Colonic mucosa (tissue), 4 donors: ENCODE data around the gene THADA. TPM values are rescaled to one million over a fixed set of nuclear protein-coding genes. Genes with fewer than 3 reads are reported as not detected.

Experiments
- DNase-seq: peaks from one replicate; pipeline ENCODE4 v3.0.0-alpha.2; 2020
- H3K27ac ChIP-seq: fragments of 200-600 bp; one replicate; pipeline ENCODE4 v1.8.0; 2021
- H3K27me3 ChIP-seq: fragments of 200-600 bp; one replicate; pipeline ENCODE4 v1.8.0; 2021
- H3K36me3 ChIP-seq: fragments of 200-600 bp; one replicate; pipeline ENCODE4 v1.8.0; 2021
- H3K4me1 ChIP-seq: fragments of 200-600 bp; one replicate; pipeline ENCODE4 v1.8.0; 2021; ENCODE audit warnings: mild to moderate bottlenecking
- H3K4me3 ChIP-seq: fragments of 200-600 bp; one replicate; pipeline ENCODE4 v1.8.0; 2021
- H3K9ac ChIP-seq, 2 donors: one replicate each; pipeline ENCODE4 v1.7.0; 2013; ENCODE audit warnings: control low read depth in 2 of 2, low read depth in 2 of 2, low read length in 2 of 2
- H3K9me3 ChIP-seq: fragments of 200-600 bp; one replicate; pipeline ENCODE4 v1.8.0; 2021
- CTCF ChIP-seq: fragments of 200-600 bp; IDR thresholded peaks from one replicate; pipeline ENCODE4 v1.8.0; 2022; ENCODE audit warnings: antibody characterized with exemption, mild to moderate bottlenecking
- intact Hi-C: fragments of 100-400 bp; cut with DNase I; formaldehyde crosslinking; loops from one replicate; pipeline ENCODE4 v1.14.1; 2022
- total RNA-seq, 2 donors: library from RNA; stranded (reverse); fragmentation: NEBNext Ultra II Directional in 1 of 2; extraction: Animal tissue kit (Norgen Biotek cat#: 25700) in 1 of 2; gene quantifications; one replicate each; pipeline ENCODE4 v1.2.1, GENCODE V29; 2021
- donor health status: healthy.
- donor health status: DM: no; HTN: no; CAD: no.
- donor health status: DM: no; HTN: no; CAD: no.

Gene THADA
- total RNA-seq, 2 donors from 2014 or later = 14.6 to 31.4 TPM

GRCh38 chr2:43317194-43317593, 278.6 kb downstream of the THADA start:
- Histone ChIP-seq H3K27me3 (no peaks in the 10 kb centered on the region), H3K27ac (no peak overlapping the region), H3K36me3 (no peaks in the 10 kb centered on the region), H3K9ac (no peak overlapping the region), H3K4me3 (no peak overlapping the region), H3K9me3 (no peaks in the 10 kb centered on the region), H3K4me1 (peaks cover 4% of the 10 kb centered on the region)
- DNase-seq = no peak
- intact Hi-C loops = no loop called here
- no peak for TF ChIP-seq CTCF

GRCh38 chr2:43315482-43315881, 280.4 kb downstream of the THADA start:
- TF ChIP-seq CTCF = no peak
- Histone ChIP-seq H3K9me3 (no peaks in the 10 kb centered on the region), H3K27me3 (no peaks in the 10 kb centered on the region), H3K4me1 (peaks cover 4% of the 10 kb centered on the region), H3K27ac (no peak overlapping the region), H3K9ac (no peak overlapping the region), H3K4me3 (no peak overlapping the region), H3K36me3 (no peaks in the 10 kb centered on the region)
- DNase-seq = no peak
- intact Hi-C loops = no loop called here

- TF ChIP-seq CTCF = no peak
- H3K27me3 ChIP-seq = no peaks in the 10 kb centered on the region
- H3K4me3 ChIP-seq = no peak overlapping the region
- no peak overlapping the region for H3K27ac ChIP-seq
- peaks cover 4% of the 10 kb centered on the region for H3K4me1 ChIP-seq
- intact Hi-C loops = no loop called here
- no peaks in the 10 kb centered on the region for H3K36me3 ChIP-seq
- H3K9me3 ChIP-seq = no peaks in the 10 kb centered on the region
- H3K9ac ChIP-seq = no peak overlapping the region
- no peak for DNase-seq
Measured at GRCh38 chr2:43314299-43314927, 281.4 kb downstream of the THADA start.

GRCh38 chr2:43313642-43314017, 282.2 kb downstream of the THADA start:
- H3K9ac ChIP-seq = no peak overlapping the region
- H3K9me3 ChIP-seq = no peaks in the 10 kb centered on the region
- TF ChIP-seq CTCF = no peak
- H3K36me3 ChIP-seq = no peaks in the 10 kb centered on the region
- intact Hi-C loops = no loop called here
- no peaks in the 10 kb centered on the region for H3K27me3 ChIP-seq
- H3K4me3 ChIP-seq = no peak overlapping the region
- H3K4me1 ChIP-seq = peaks cover 4% of the 10 kb centered on the region
- no peak for DNase-seq
- no peak overlapping the region for H3K27ac ChIP-seq

GRCh38 chr2:43312755-43313641, 282.8 kb downstream of the THADA start:
- no peak for DNase-seq
- intact Hi-C loops = no loop called here
- no peaks in the 10 kb centered on the region for H3K9me3 ChIP-seq
- H3K27ac ChIP-seq = no peak overlapping the region
- no peaks in the 10 kb centered on the region for H3K27me3 ChIP-seq
- no peak for TF ChIP-seq CTCF
- no peaks in the 10 kb centered on the region for H3K36me3 ChIP-seq
- H3K4me1 ChIP-seq = peaks cover 4% of the 10 kb centered on the region
- H3K4me3 ChIP-seq = no peak overlapping the region
- H3K9ac ChIP-seq = no peak overlapping the region
